ENCODE results near the gene CLIC4. TPM values are rescaled to one million over a fixed set of nuclear protein-coding genes. Genes with fewer than 3 reads are reported as not detected.
"Not testable (repeated sequence)": the region's sequence is repeated elsewhere in the genome, so short reads cannot be mapped to it uniquely, and the experiment has no call there.

The CLIC4 gene
- total RNA-seq, 1 donor from 2014 or later, result 123 TPM

GRCh38 chr1:24795236-24795635 lies 50.0 kb downstream of the CLIC4 start:
- Mint-ChIP-seq H3K27ac (ENCODE audit: unreplicated experiment) (no peak overlapping the region), H3K36me3 (ENCODE audit: low read depth) (peaks cover 13% of the 10 kb centered on the region), H3K27me3 (ENCODE audit: low read depth) (no peaks in the 10 kb centered on the region), H3K9me3 (peaks cover 6% of the 10 kb centered on the region), H3K4me3 (no peak overlapping the region), H3K4me1 (peaks cover 14% of the 10 kb centered on the region)
- no peak for TF ChIP-seq CTCF (conservative IDR thresholded peaks at IDR 0.05)
- DNase-seq (ENCODE audit: low read depth, low spot score), result no peak

GRCh38 chr1:24796524-24796923 lies 51.3 kb downstream of the CLIC4 start:
- no peak overlapping the region for H3K27ac Mint-ChIP-seq (ENCODE audit: unreplicated experiment)
- no peak overlapping the region for H3K4me3 Mint-ChIP-seq
- peaks cover 6% of the 10 kb centered on the region for H3K9me3 Mint-ChIP-seq
- TF ChIP-seq CTCF (conservative IDR thresholded peaks at IDR 0.05), result no peak
- DNase-seq (ENCODE audit: low read depth, low spot score), result no peak
- peaks cover 17% of the 10 kb centered on the region for H3K36me3 Mint-ChIP-seq (ENCODE audit: low read depth)
- peaks cover 18% of the 10 kb centered on the region for H3K4me1 Mint-ChIP-seq
- H3K27me3 Mint-ChIP-seq (ENCODE audit: low read depth), result no peaks in the 10 kb centered on the region

- not testable (repeated sequence) for H3K9me3 Mint-ChIP-seq; H3K4me3 Mint-ChIP-seq; DNase-seq (ENCODE audit: low read depth, low spot score); H3K27me3 Mint-ChIP-seq (ENCODE audit: low read depth); H3K27ac Mint-ChIP-seq (ENCODE audit: unreplicated experiment)
- Mint-ChIP-seq H3K4me1 (peaks cover 25% of the 10 kb centered on the region), H3K36me3 (ENCODE audit: low read depth) (peaks cover 17% of the 10 kb centered on the region)
Observed at GRCh38 chr1:24799242-24799641, 54.0 kb downstream of the CLIC4 start.

- Mint-ChIP-seq H3K27ac (ENCODE audit: unreplicated experiment) (no peak overlapping the region), H3K9me3 (peaks cover 6% of the 10 kb centered on the region), H3K27me3 (ENCODE audit: low read depth) (no peaks in the 10 kb centered on the region), H3K36me3 (ENCODE audit: low read depth) (peaks cover 17% of the 10 kb centered on the region), H3K4me3 (no peak overlapping the region), H3K4me1 (peaks cover 21% of the 10 kb centered on the region)
- no peak for TF ChIP-seq CTCF (conservative IDR thresholded peaks at IDR 0.05)
- DNase-seq (ENCODE audit: low read depth, low spot score), result no peak
Observed at GRCh38 chr1:24801176-24801575, 55.9 kb downstream of the CLIC4 start.

- peak overlapping the region; percentile 13 for H3K27ac Mint-ChIP-seq (ENCODE audit: unreplicated experiment)
- H3K36me3 Mint-ChIP-seq (ENCODE audit: low read depth), result peaks cover 11% of the 10 kb centered on the region
- H3K4me3 Mint-ChIP-seq, result no peak overlapping the region
- no peak for TF ChIP-seq CTCF (conservative IDR thresholded peaks at IDR 0.05)
- peaks cover 21% of the 10 kb centered on the region for H3K4me1 Mint-ChIP-seq
- H3K27me3 Mint-ChIP-seq (ENCODE audit: low read depth), result no peaks in the 10 kb centered on the region
- H3K9me3 Mint-ChIP-seq, result peaks cover 3% of the 10 kb centered on the region
- no peak for DNase-seq (ENCODE audit: low read depth, low spot score)
Observed at GRCh38 chr1:24803220-24803619, 58.0 kb downstream of the CLIC4 start.

GRCh38 chr1:24803987-24804530 lies 58.8 kb downstream of the CLIC4 start:
- Mint-ChIP-seq H3K4me3 (no peak overlapping the region), H3K36me3 (ENCODE audit: low read depth) (peaks cover 6% of the 10 kb centered on the region), H3K4me1 (peaks cover 21% of the 10 kb centered on the region), H3K27me3 (ENCODE audit: low read depth) (no peaks in the 10 kb centered on the region), H3K9me3 (no peaks in the 10 kb centered on the region), H3K27ac (ENCODE audit: unreplicated experiment) (no peak overlapping the region)
- TF ChIP-seq CTCF (conservative IDR thresholded peaks at IDR 0.05), result no peak
- no peak for DNase-seq (ENCODE audit: low read depth, low spot score)

All from neural crest cell (in vitro differentiated cells).